IPS-NIHi7 (cell line): ENCODE data around the gene STARD5.
"Not testable (repeated sequence)": the region's sequence is repeated elsewhere in the genome, so short reads cannot be mapped to it uniquely, and the experiment has no call there.

Experiments used
- DNase-seq: peaks from one replicate; pipeline ENCODE4 v3.0.0; 2012; ENCODE audit warnings: mixed read lengths; ENCODE audit errors: extremely low spot score

The STARD5 gene, protein sequence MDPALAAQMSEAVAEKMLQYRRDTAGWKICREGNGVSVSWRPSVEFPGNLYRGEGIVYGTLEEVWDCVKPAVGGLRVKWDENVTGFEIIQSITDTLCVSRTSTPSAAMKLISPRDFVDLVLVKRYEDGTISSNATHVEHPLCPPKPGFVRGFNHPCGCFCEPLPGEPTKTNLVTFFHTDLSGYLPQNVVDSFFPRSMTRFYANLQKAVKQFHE

DNA sequence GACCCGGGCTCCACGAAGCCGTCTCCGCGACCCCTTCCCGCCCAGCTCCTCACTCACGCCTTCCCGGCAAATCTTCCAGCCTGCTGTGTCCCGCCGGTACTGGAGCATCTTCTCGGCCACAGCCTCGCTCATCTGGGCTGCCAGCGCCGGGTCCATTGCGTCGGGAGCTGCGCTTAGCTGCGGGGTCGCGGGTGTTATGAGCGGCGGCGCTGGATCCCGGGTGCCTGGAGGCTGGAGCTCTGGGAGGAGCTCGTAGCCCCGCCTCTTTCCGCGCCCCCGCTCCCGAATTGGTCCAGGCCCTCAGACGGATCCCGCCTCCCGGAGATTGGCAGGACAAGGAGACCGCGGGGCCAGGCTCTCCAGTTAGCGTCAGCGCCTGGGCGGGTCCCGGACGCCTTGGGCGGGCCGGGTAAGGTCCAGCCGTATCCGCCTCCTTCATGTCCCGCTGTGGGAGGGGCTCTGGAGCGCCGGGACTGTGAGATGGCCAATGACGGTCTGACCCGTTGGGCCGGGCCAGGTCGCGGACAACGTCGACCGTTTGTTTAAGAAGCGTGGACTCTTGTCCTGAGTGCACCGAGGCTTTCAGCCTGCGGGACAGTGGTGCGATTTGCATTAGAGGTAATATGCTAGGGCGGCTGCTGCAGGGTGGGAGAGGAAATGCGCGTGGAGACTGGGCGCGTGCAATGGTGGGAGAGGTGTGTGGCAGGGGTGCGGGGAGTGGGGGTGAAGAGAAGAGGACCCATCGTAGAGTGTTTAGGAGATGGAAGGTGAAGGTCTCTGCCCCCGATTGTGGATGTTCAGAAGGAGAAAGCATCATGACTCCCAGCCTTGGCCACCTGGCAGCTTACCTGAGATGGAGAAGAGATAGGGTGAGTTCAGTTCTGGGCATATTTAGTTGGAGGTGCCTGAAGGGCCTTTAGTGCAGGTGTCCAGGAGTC lies at the start of gene STARD5:
Gene STARD5 (minus strand): TSS at position 198 of the 938 bp plus-strand sequence. CDS start 42 bp downstream, at position 156.
- peak; percentile 100 for DNase-seq

DNA sequence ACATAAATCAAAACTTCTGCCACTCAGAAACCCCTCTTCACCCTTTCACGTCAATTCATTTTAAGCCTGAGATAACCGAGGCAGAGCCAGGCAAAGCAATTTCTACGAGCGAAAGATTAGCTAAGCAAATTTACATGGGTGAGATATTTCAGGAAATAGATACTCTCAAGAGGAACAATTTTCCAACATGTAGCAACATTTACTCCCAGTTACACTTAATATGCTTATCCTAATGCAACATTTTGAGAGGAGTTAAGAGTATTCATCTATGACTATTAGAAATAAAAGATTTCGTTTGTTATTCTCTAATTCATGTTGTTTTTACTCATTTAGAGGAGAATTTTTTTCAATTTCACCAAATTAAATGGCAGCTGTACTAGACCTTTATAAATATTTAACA lies 49.2 kb upstream of the STARD5 start:
- DNase-seq, result no peak

DNA sequence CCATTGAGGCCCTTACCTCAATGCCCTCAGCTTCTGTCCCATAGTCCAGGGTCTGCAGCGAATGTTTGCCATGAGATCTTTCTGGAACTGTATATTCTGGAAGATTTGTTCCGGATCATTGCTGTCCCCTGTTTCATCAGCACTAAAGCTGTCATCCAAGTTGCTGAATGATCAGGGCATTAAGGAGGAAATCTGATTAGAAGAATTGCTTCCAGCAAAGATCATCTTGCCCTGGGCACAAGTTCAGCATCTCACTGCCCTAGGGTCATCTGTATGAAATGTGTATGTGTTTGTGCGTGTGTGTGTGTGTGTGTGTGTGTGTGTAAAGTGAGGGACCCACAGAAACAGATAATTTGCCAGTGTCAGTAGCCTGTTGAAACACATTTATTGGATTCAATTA lies 48.6 kb upstream of the STARD5 start:
- no peak for DNase-seq

DNA sequence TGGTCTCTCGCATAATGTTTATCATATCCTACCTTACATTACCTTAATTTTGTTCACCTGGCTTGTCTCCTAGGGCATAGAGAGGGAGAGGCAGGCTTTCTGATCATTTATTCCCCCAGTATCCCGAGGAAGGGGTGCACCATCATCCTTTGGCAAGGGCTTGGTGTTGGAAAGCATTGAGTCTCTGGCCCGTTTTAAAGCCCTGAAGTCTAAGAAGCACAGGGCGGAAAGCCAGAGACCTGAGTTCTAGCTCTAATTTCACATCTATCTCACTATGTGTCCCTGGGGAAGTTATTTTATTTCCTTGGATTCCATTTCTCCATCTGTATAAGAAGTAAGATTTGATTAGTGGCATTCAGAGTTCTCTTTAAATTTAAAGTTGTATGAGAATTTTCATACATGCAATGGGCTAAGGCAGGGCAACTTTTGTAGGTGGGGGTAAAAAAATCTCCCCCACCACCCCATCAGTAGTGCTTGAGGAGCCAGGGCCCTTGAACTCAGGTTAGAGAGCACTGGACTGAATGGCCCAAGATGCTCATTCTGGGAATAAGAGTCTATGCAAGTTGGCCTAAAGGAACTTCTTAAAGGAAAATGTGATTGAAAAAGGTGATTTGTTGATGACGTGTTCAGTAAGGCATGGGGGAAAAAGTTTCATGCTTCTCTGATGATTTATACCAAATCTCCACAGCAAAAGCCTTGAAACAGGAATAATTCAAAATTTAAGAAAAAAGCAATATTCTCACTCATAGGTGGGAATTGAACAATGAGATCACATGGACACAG lies 40.0 kb upstream of the STARD5 start:
- no peak for DNase-seq

DNA sequence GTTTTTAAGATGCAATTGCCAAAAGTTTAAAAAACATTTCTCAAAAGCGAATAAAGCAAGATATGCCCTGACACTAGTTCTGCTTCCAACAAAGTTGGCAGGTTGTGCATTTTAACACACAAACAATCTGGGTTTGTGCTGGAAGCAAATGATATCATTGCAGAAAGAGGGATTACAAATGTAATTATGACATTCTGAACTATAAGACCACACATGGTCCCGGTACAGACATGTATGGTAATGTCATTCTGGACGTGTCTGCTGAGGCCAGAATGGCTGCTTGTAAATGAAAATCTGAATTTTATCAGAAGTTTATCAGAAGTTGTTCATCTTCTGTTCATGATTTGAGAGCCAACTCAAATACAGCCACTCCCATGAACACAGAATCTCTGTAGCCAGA lies 39.3 kb upstream of the STARD5 start:
- no peak for DNase-seq

DNA sequence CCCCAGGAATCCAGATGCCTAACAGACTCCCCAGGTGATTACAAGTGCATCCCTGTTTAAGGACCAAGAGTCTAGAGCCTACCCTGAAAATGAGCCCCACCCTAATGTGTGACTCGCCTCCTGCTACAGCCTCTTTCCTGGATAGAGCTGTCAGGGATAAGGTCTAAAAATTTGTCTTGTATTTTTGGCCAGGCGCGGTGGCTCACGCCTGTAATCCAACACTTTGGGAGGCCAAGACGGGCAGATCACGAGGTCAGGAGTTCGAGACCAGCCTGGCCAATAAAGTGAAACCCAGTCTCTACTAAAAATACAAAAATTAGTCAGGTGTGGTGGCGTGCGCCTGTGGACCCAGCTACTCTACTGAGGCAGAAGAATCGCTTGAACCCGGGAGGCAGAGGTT lies 38.8 kb upstream of the STARD5 start:
- no peak for DNase-seq

DNA sequence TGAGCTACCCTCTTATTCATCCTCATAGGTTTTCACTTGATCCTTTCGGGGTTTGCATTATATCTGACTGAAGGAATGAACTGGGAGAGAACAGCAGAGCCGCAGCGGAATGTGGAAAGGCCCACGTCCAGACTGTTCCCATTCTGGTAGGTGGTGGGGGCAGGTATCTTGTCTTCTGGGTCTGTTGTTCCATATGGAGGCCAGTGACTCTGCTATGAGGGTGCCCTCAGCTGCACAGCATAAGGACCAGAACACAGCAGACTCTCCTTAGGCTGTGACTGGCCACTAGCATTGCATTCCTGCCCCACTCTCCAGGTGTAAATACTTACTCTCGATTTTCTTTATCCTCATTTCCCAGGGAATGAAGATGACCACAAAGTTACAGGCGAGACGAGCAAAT lies 38.0 kb upstream of the STARD5 start:
- DNase-seq, result no peak

DNA sequence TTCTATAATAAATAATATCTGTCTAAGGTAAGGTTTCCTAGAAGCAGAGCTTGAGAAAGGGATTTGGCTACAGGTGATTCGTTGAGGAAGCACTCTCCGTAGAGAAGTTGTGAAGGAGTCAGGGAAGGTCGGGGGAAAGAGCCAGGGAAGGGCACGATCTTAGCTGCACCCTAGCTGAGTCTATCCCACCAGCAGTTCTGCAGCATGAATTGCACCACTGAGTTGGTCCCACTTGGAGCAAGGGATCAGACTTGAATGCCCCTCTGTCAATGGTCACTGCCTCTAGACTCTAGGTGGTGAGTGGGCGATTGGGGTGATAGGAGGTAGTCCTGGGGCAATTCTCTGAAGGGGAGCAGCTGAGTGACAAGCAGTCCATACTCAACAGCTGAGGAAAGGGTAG lies 36.5 kb upstream of the STARD5 start:
- no peak for DNase-seq

DNA sequence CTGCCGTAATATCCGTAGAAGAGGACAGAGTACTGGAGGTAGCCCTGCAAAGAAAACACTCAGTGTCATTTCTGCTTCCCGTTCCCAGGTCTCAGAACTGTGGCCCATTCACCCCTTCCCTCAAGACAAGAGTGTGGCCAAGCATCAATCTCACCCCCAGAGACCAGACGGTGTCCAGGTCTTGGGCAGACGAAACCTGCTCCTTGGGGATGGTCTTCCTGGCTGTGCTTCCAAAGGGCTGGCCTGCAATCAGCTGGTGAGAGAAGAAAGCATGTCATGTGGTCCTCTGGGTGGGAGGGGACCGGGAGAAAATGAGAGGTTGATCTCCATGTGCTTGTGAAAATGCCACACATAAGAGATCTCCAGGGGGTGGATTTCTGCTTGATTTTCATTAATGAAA lies 34.3 kb upstream of the STARD5 start:
- DNase-seq, result no peak

DNA sequence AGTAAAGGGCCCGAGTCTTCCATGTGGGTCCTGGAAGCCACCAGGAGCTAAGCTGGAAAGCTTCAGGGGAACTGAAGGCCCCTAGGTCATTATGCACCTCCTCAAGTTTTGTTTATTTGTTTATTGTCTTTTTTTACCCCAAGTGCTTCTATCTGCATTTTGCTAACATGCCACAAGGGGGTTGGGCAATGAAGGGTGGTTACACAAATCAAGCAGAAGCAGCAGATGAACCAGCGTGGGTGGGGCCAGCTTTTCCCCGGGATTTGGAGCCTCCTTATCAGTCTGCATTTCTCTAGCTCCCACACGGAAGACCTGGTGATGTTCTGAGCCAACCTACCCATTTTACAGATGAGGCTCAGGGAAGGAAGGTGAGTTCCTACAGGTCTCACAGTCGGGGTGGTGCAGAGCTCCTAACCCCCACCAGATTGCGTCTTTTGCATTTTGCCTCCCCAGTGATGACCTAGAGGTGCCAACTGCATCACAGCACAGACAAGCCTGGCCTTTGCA lies 33.3 kb upstream of the STARD5 start:
- no peak for DNase-seq

DNA sequence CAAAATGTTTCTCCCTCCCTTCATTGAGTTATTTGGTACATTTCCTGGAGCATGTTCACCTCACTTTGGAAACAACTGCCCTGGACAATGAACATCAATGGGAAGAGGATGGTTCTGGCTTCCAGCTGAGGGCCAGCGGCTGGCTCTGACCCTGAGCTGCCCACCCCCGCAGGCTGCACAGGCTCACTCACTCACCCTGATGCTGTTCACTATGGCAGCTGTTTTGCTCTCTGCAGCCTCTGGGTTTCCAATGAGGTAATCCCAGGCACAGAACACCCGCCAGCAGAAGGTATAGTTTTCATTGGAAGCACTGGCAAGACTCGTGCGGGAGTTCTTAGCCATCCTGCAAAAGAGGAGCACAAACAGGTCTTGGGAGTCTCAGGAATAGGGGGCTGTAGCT lies 32.3 kb upstream of the STARD5 start:
- DNase-seq, result no peak

DNA sequence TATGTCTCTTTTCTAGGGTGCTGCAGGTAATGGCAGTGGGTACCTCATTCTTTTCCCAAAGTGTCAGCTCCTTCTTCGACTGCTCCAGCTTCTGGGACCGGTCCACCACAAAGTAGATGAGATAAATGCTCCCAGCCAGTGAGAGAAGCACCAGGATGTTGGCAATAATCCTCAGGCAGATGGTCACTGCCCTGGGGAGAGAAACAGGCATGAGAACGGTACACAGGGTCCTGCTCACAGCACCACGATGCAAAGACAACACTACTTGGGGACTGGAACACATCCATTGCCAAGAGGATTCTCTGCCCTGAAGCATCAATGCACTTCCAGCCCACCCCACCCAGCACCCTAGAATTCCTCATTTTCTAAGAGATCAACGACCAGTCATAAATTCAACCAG lies 27.7 kb upstream of the STARD5 start:
- no peak for DNase-seq

DNA sequence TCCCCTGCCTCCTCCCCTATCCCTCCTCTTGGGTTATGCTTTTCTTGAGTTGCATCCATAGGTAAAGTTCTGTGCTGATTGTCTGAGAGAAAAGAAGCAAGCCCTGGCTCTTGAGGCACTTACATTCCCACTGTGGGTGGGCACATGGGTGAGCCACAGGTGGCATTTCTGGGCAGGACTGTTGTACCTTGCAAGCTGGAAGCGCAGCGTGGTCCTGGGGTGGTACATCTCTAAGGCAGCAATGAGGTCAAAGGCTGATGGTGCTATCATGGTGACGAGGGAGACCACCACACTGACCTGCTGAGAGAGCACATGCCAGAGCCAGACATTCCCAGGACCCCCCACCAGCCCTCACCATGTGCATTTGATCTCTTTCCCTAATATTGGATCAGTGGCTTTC lies 25.3 kb upstream of the STARD5 start:
- DNase-seq, result no peak

DNA sequence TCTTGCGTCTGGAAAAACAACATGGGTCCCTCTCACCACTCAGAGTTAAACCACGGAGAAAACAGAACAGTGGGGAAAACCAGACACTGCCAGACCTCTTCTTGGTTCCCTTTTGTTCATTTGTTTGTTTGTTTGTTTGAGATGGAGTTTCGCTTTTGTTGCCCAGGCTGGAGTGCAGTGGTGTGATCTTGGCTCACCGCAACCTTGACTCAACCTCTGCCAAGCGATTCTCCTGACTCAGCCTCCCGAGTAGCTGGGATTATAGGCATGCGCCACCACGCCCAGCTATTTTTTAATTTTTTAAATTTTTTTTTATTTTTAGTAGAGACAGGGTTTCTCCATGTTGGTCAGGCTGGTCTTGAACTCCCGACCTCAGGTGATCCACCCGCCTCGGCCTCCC lies 24.8 kb upstream of the STARD5 start:
- not testable (repeated sequence) for DNase-seq

DNA sequence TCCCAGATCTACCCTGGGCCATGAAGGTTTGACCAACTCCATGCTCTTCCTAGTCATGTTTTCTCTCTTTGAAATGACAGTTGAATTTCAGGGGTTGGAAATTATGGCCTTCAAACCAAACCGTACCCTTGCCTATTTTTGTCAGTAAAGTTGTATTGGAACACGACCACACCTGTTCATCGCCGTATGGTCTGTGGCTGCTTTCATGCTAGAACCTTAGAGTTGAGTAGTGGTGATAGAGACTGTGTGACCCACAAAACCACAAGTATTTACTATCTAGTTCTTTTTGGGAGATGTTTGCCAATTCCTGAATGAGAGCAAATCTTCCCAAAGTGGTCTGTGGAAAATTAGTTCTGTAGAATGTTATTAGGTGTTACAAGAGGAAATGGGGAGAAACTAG lies 24.0 kb upstream of the STARD5 start:
- DNase-seq, result no peak

DNA sequence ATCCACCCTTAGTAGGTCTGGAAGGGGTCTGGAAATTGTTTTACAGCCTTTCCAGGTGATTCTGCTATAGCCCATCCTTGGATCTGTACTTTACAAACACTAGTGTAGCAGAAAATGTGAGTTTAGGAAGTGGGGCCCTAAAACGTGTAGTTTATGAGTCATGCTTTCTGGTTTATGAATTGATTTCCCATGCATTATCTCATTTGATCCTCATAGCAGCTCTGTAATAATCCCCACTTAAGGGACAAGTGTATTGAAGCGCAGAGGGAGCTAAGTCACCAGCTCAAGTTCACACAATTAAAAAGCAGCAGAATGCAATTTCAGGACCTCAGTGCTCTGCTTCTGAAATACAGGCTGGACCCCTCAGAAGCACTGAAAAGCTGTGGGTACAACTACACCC lies 22.7 kb upstream of the STARD5 start:
- DNase-seq, result no peak

DNA sequence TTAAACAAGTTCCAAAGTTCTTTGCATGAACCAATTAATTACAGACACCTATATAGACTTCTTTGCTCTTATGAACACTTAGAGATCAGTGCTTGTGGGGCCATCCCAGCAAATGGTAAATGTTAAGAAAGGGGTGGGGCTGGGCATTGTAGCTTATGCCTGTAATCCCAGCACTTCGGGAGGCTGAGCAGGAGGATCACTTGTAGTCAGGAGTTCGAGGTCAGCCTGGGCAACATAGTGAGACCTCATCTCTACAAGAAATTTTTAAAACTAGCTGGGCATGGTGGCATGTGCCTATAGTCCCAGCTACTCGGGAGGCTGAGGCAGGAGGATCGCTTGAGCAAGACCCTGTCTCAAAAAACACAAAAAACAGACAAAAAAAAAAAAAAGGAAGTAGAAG lies 19.4 kb upstream of the STARD5 start:
- DNase-seq, result no peak

DNA sequence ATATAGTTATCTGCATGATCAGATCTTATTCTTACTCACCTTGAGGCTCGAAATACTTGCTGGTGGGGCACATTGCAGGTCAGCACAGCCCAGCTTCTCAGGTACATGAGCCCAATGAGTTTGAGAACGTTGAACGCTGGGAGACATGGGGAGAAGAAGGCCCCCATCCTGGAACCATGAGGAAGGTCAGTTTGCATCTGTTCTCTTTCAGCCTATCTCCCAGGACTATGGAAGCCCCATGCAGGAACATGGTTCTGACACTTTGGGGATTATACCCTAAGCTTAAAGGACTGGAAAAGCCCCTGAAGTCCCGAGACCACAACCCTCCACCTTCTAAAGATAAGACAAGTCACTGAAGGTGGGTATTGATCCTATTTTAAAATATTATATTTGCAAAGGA lies 17.4 kb upstream of the STARD5 start:
- no peak for DNase-seq

DNA sequence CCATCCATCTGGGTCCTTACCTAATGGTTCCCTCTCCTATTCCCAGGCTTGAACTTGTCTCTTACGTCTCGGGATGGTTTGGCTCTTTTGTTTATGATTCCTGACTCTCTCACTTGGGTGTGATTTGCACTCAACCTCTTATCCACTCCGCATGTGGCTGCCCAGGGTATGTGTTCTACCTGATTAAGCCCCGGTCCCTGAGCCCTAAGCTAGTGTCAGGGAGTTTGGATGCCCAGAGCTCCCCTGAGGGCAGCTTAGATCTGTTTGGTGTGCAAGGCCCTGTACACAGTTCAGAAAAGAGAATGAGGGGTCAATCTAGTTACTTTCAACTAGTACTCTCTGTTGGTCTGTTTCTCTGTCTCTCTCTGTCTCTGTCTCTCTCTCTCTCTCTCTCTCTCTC lies 15.9 kb upstream of the STARD5 start:
- DNase-seq, result no peak

DNA sequence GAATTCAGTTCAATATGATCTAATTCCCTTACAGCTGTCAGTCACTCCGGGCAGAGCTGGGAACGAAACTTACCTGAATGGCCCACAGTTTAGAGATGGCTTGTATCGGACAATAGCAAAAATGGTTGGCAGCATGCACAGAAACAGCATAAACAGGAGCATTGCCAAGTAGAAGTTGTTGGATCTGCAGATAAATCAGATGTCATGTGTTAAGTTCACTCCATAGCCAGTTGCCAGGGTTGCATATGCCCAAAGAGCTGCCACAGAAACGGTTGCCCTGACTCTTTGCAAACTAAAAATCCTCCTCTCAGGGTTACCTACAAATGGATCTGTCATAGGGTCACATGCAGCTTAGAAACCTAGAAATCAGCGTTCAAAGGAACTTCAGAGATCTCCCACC lies 15.4 kb upstream of the STARD5 start:
- no peak for DNase-seq

DNA sequence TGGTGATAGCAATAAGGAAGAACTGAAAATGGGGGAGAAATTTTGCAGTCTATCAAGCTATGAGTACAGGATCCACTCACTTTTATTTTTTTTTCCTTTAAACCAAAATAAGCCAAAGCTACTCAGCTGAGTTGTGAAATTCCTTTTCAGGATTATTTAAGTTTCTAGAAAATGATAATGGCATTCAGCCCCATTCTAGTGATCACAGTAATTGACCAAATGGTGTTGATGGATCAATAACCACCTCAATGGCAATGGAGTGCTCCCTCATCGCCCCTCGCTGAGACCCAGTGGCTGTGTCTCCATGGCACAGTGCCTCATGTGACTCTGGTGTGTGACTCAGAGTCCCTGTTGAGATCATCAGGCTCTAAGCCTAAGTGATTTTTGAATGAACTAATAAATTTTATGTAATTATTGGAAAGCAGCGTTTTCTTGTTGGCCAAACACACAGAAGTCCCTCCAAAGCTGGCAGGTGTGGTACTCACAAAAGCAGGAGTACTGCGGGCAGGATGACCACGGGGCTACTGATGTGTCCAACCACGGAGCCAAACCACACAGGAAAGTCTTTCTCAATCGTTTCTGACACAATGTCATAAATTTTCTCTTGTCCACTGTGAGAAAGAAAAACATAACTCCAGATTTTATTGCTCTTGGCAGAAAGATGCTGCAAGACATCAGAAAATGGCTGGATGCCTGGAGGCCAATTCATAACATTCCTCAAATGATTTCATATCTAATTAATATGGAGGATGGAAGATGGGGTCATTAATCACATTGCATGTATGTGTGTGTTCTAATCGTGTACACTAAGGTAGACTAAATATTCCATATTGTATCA lies 14.4 kb upstream of the STARD5 start:
- DNase-seq, result no peak
